Body of pancreas (tissue), 4 donors: ENCODE measurements around the gene ULK4. TPM values are rescaled to one million over a fixed set of nuclear protein-coding genes. Genes with fewer than 3 reads are reported as not detected.

ENCODE experiments used
- ATAC-seq: fragments of 150-250 bp; one replicate; pipeline ENCODE4 v1.9.1; 2016
- DNase-seq, 4 donors: peaks; one replicate each; pipeline ENCODE4 v3.0.0-alpha.2; 2019
- H3K27ac ChIP-seq, 4 donors: fragments of 200-600 bp; sonication (generic); 1 replicate in 3 of 4; 2 replicates in 1 of 4; pipeline versions ENCODE4 v1.5.1 to v1.6.1; 2016 to 2019; ENCODE audit warnings: mild to moderate bottlenecking in 1 of 4, mixed read lengths in 1 of 4, moderate library complexity in 1 of 4
- H3K27me3 ChIP-seq, 2 donors: fragments of 200-600 bp; sonication (generic); one replicate each; pipeline ENCODE4 v1.6.0; 2016; ENCODE audit warnings: mild to moderate bottlenecking in 1 of 2
- H3K36me3 ChIP-seq, 2 donors: fragments of 200-600 bp; sonication (generic); replicated peaks in 1 of 2; 2 replicates each; pipeline ENCODE4 v1.5.1; 2016; ENCODE audit warnings: low read depth in 2 of 2; ENCODE audit not compliant: insufficient read depth in 1 of 2
- H3K4me1 ChIP-seq: fragments of 200-600 bp; sonication (generic); one replicate; pipeline ENCODE4 v1.6.0; 2016
- H3K4me3 ChIP-seq, 2 donors: fragments of 200-600 bp; sonication (generic); 1 replicate in 1 of 2; 2 replicates in 1 of 2; pipeline ENCODE4 v1.5.1; 2016 to 2019
- H3K9me3 ChIP-seq, 3 donors: fragments of 200-600 bp; sonication (generic); 1 replicate in 2 of 3; 2 replicates in 1 of 3; pipeline ENCODE4 v1.5.1; 2016
- POLR2A ChIP-seq, 3 donors: fragments of 450-650 bp; IDR thresholded peaks; one replicate each; pipeline ENCODE4 v1.6.1; 2016; ENCODE audit warnings: antibody characterized with exemption in 3 of 3, mild to moderate bottlenecking in 2 of 3
- WGBS, 2 donors: methylation state at CpG; one replicate each; pipeline ENCODE4 v1.1.5; 2017; 5-methylcytosine and 5-hydroxymethylcytosine counted together
- intact Hi-C: fragments of 100-400 bp; cut with DNase I; formaldehyde crosslinking; loops from one replicate; pipeline ENCODE4 v1.15.1; 2023
- total RNA-seq, 2 donors: library from RNA; depleted of rRNA; stranded (reverse); fragments of >200 nt; gene quantifications; one replicate each; pipeline ENCODE4 v1.1.0, GENCODE V29; 2016
- TF ChIP-seq, protein P1 (sequence below), 7 experiments: fragments of 450-650 bp in 4 of 7; fragments of 200-600 bp in 3 of 7; sonication (generic) in 3 of 7; IDR thresholded peaks; one replicate each; pipeline ENCODE4 v1.5.1; 2016 to 2019; ENCODE audit warnings: antibody characterized with exemption in 7 of 7

ULK4 gene
- total RNA-seq, 2 donors from 2014 or later = 7.3 to 12.5 TPM

DNA sequence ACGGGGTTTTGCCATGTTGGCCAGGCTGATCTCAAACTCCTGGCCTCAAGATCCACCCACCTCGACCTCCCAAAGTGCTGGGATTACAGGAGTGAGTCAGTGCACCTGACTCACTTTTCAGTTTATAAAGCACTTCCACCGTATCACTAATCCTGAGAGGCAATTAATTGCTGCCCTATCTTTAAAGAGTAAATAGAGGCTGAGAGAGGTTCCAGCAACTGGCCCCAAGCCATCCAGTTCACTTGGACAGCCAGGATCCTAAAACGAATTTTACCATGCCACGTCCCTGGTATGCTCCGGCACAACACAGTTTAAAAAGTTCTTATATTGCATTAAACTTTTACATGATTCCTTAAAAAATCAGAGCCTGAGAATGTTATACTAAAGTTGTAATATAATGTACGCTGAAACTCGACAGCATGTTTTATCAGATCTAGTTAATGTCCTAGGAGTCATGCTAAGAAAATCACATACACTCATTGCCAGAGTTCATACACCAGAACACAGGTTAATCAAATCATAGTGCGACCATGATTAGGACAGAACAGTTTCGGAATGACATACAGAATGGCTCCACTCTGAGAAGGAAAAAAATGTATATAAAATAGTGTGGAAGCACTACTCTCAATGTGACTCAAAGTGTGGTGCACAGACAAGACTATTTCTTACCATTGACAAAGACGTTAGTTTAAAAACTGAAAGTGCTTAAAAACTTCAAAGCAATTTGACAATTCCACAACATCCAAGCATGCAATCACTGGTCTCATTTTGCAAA is 125.4 kb downstream of the ULK4 start:
- intact Hi-C loops = no loop called here
- Histone ChIP-seq H3K9me3 (no peaks in the 10 kb centered on the region), H3K4me1 (no peaks in the 10 kb centered on the region), H3K4me3 (no peak overlapping the region), H3K27me3 (no peaks in the 10 kb centered on the region), H3K27ac (no peak overlapping the region), H3K36me3 (no peaks in the 10 kb centered on the region)
- WGBS, 2 donors = 61% methylated on average over 11 of the region's 11 CpGs
- TF ChIP-seq, protein P1, sequence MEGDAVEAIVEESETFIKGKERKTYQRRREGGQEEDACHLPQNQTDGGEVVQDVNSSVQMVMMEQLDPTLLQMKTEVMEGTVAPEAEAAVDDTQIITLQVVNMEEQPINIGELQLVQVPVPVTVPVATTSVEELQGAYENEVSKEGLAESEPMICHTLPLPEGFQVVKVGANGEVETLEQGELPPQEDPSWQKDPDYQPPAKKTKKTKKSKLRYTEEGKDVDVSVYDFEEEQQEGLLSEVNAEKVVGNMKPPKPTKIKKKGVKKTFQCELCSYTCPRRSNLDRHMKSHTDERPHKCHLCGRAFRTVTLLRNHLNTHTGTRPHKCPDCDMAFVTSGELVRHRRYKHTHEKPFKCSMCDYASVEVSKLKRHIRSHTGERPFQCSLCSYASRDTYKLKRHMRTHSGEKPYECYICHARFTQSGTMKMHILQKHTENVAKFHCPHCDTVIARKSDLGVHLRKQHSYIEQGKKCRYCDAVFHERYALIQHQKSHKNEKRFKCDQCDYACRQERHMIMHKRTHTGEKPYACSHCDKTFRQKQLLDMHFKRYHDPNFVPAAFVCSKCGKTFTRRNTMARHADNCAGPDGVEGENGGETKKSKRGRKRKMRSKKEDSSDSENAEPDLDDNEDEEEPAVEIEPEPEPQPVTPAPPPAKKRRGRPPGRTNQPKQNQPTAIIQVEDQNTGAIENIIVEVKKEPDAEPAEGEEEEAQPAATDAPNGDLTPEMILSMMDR (IDR thresholded peaks at IDR 0.05) = no peak
- TF ChIP-seq POLR2A (IDR thresholded peaks at IDR 0.05) = no peak
- ATAC-seq = no peak
- DNase-seq = peak in 1 of 4 donors; percentile 7

DNA sequence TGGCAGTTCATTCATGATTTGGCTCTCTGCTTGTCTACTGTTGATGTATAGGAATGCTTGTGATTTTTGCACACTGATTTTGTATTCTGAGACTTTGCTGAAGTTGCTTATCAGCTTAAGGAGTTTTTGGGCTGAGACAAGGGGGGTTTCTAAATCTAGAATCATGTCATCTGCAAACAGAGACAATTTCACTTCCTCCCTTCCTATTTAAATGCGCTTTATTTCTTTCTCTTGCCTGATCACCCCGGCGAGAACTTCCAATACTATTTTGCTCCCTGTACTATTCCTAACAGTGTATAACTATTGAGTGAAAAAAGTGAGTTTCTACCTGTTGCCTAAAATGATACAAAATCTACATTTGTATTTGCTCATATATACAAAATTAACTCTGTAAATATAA is 128.3 kb downstream of the ULK4 start:
- intact Hi-C loops = no loop called here
- DNase-seq = no peak
- WGBS, 2 donors = 91 to 93% methylated on average over 3 of the region's 3 CpGs

DNA sequence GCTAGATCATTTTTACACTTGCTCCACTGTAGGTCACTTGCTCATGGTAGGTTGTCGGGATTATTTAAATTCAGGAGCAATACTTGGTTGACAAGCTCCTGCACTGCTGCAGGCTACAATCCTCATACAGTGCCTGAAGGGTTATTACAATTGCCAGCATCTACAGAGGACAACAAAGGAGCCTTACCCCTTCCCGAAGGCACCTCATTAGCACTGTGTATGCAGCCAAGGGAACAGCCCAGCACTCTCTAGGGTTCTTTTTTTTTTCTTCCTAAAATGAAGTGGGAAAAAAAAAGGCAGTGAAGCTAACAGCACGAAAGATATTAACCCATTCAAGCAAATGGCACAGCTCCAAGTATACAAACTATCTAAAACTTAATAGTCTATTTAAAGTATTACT is 142.7 kb downstream of the ULK4 start:
- H3K27ac ChIP-seq = no peak overlapping the region
- ATAC-seq (no peak), DNase-seq (no peak)
- H3K4me3 ChIP-seq = no peak overlapping the region
- H3K9me3 ChIP-seq = no peaks in the 10 kb centered on the region
- 61 to 76% methylated on average over 3 of the region's 3 CpGs for WGBS, 2 donors
- intact Hi-C loops = no loop called here
- no peaks in the 10 kb centered on the region for H3K36me3 ChIP-seq
- TF ChIP-seq, protein P1 (IDR thresholded peaks at IDR 0.05) = no peak
- no peak for TF ChIP-seq POLR2A (IDR thresholded peaks at IDR 0.05)
- H3K4me1 ChIP-seq = no peaks in the 10 kb centered on the region
- H3K27me3 ChIP-seq = no peaks in the 10 kb centered on the region

More for the DNA sequence above, 128.3 kb downstream of the ULK4 start:
- no peak overlapping the region for H3K4me3 ChIP-seq
- H3K27me3 ChIP-seq = no peaks in the 10 kb centered on the region
- no peaks in the 10 kb centered on the region for H3K36me3 ChIP-seq
- no peak for TF ChIP-seq POLR2A (IDR thresholded peaks at IDR 0.05)
- TF ChIP-seq, protein P1 (IDR thresholded peaks at IDR 0.05) = no peak
- H3K9me3 ChIP-seq = no peaks in the 10 kb centered on the region
- no peaks in the 10 kb centered on the region for H3K4me1 ChIP-seq
- H3K27ac ChIP-seq = no peak overlapping the region
- ATAC-seq = no peak

DNA sequence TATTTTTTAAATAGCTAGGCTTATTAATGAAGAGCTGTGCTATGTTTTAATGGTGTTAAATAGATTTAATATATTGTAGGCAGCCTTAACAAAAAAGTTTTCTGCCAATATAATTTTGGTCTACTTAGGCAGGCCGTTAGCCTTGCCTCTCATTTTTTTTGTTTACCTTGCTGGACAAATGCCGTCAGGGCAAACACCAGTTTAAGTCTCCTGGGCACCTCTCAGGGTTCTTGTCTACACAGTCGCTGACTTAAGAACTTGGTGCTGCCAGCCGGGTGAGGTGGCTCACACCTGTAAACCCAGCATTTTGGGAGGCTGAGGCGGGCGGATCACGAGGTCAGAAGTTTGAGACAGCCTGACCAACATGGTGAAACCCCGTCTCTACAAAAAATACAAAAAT is 153.3 kb downstream of the ULK4 start:
- DNase-seq = peak in 2 of 4 donors; percentile 3 to 10
- H3K27me3 ChIP-seq = no peaks in the 10 kb centered on the region
- no peaks in the 10 kb centered on the region for H3K36me3 ChIP-seq
- H3K9me3 ChIP-seq = no peaks in the 10 kb centered on the region
- TF ChIP-seq, protein P1 (IDR thresholded peaks at IDR 0.05) = no peak
- no peak for TF ChIP-seq POLR2A (IDR thresholded peaks at IDR 0.05)
- H3K27ac ChIP-seq = no peak overlapping the region
- intact Hi-C loops = no loop called here
- ATAC-seq = no peak
- no peaks in the 10 kb centered on the region for H3K4me1 ChIP-seq
- H3K4me3 ChIP-seq = no peak overlapping the region
- 64 to 68% methylated on average over 8 of the region's 8 CpGs for WGBS, 2 donors

DNA sequence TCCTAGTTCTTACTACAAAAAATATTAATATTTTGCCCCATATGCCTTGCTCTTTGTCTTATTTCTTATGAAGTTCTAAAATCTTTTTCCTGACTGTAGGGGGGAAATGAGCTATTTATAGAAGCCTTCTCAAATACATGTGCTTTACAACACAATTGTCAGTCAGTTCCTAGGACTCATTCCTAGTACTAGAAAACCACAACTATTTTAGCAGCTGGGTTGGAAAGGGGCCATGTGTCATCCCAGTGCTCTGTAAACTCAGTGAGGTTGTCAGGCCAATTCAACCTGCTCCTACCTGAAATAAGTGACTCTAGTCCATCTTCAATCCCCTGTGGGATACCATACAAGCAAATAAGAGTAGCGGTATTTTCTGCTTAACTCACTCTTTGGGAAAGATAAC is 153.8 kb downstream of the ULK4 start:
- 54 to 89% methylated on average over 1 of the region's 1 CpG for WGBS, 2 donors
- no peaks in the 10 kb centered on the region for H3K4me1 ChIP-seq
- H3K36me3 ChIP-seq = no peaks in the 10 kb centered on the region
- H3K27ac ChIP-seq = no peak overlapping the region
- H3K27me3 ChIP-seq = no peaks in the 10 kb centered on the region
- TF ChIP-seq POLR2A (IDR thresholded peaks at IDR 0.05) = no peak
- TF ChIP-seq, protein P1 (IDR thresholded peaks at IDR 0.05) = no peak
- H3K4me3 ChIP-seq = no peak overlapping the region
- intact Hi-C loops = no loop called here
- no peak for ATAC-seq
- no peaks in the 10 kb centered on the region for H3K9me3 ChIP-seq
- no peak for DNase-seq
